H7 (cell line): ENCODE measurements around the gene TMEM106C. TPM values are rescaled to one million over a fixed set of nuclear protein-coding genes. Genes with fewer than 3 reads are reported as not detected.

Source experiments
- DNase-seq: peaks from one replicate; pipeline ENCODE4 v3.0.0; 2012
- H3K27me3 ChIP-seq: 2 replicates; pipeline ENCODE4 v1.6.0; 2011; ENCODE audit warnings: mild to moderate bottlenecking, low read length; ENCODE audit not compliant: control insufficient read depth, insufficient read depth
- H3K36me3 ChIP-seq: replicated peaks from 2 replicates; pipeline ENCODE4 v1.5.1; 2011; ENCODE audit warnings: low read length; ENCODE audit not compliant: control insufficient read depth, insufficient read depth
- H3K4me3 ChIP-seq: 2 replicates; pipeline ENCODE4 v1.5.1; 2011; ENCODE audit warnings: low read depth, mild to moderate bottlenecking, control low read depth, low read length, moderate library complexity; ENCODE audit not compliant: insufficient read depth
- total RNA-seq: library from RNA; depleted of rRNA; stranded (reverse); fragments of >200 nt; shearing (Covaris generic); gene quantifications from 2 replicates; pipeline ENCODE4 v1.2.3, GENCODE V29; 2014

Gene TMEM106C
- total RNA-seq, 1 experiment from 2014 or later: 13.4 TPM

GRCh38 chr12:48004053-48004941 lies 40.9 kb downstream of the TMEM106C start, which contains the start of gene COL2A1:
Gene COL2A1, minus strand, starts transcription at chr12:48004476. Its CDS starts 155 bp downstream, at chr12:48004321.
- peaks cover 98% of the 10 kb centered on the region for H3K27me3 ChIP-seq
- no peaks in the 10 kb centered on the region for H3K36me3 ChIP-seq
- peak; percentile 91 for DNase-seq
- H3K4me3 ChIP-seq: peak within 1 kb of the TSS; percentile 40

GRCh38 chr12:48005001-48005749 lies 41.8 kb downstream of the TMEM106C start:
- peak overlapping the region; percentile 40 for H3K4me3 ChIP-seq
- peaks cover 98% of the 10 kb centered on the region for H3K27me3 ChIP-seq
- DNase-seq: peak; percentile 80
- no peaks in the 10 kb centered on the region for H3K36me3 ChIP-seq

DNA sequence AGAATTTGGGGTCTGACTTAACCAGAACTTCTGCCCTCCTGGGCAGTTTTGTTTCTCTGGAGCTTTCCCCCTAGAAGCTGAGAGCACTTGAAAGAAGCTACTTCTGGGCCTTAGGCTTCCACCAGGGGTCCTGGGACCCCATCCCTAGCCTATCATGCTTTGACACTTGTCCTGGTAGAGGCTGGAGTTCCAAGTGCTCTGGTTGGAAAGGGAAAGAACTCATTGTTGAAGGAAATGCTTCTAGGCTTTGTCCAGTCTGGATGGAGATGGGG lies 42.3 kb downstream of the TMEM106C start:
- H3K4me3 ChIP-seq: no peak overlapping the region
- H3K36me3 ChIP-seq: no peaks in the 10 kb centered on the region
- DNase-seq: no peak
- H3K27me3 ChIP-seq: peaks cover 98% of the 10 kb centered on the region

GRCh38 chr12:48007206-48007605 lies 43.8 kb downstream of the TMEM106C start:
- peaks cover 98% of the 10 kb centered on the region for H3K27me3 ChIP-seq
- no peak for DNase-seq
- no peak overlapping the region for H3K4me3 ChIP-seq
- H3K36me3 ChIP-seq: no peaks in the 10 kb centered on the region

DNA sequence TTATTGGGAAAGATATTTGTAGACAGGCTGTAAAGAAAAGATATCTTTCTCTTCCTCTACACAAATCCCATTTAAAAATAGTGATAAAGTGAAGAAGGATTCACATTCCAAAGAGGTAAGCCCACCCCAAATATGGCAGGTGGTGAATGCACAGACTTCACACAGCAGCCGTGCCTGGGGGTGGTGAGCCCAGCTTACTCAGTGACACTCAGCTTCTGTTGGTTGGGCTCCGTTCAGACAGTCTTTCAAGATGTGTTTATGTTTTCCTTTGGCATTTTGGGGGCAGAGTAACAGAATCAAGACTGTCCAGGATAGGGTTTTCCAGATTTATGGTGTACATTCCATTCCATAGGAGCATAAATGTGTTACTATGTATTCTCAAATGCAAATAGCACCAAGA lies 45.0 kb downstream of the TMEM106C start:
- no peak overlapping the region for H3K4me3 ChIP-seq
- no peak for DNase-seq
- peaks cover 98% of the 10 kb centered on the region for H3K27me3 ChIP-seq
- no peaks in the 10 kb centered on the region for H3K36me3 ChIP-seq

- no peak for DNase-seq
- Histone ChIP-seq H3K36me3 (no peaks in the 10 kb centered on the region), H3K4me3 (no peak overlapping the region), H3K27me3 (peaks cover 98% of the 10 kb centered on the region)
Observed at GRCh38 chr12:48008950-48009349, 45.6 kb downstream of the TMEM106C start.

GRCh38 chr12:48009471-48009870 lies 46.1 kb downstream of the TMEM106C start:
- H3K36me3 ChIP-seq: no peaks in the 10 kb centered on the region
- no peak for DNase-seq
- H3K4me3 ChIP-seq: no peak overlapping the region
- H3K27me3 ChIP-seq: peaks cover 98% of the 10 kb centered on the region

DNA sequence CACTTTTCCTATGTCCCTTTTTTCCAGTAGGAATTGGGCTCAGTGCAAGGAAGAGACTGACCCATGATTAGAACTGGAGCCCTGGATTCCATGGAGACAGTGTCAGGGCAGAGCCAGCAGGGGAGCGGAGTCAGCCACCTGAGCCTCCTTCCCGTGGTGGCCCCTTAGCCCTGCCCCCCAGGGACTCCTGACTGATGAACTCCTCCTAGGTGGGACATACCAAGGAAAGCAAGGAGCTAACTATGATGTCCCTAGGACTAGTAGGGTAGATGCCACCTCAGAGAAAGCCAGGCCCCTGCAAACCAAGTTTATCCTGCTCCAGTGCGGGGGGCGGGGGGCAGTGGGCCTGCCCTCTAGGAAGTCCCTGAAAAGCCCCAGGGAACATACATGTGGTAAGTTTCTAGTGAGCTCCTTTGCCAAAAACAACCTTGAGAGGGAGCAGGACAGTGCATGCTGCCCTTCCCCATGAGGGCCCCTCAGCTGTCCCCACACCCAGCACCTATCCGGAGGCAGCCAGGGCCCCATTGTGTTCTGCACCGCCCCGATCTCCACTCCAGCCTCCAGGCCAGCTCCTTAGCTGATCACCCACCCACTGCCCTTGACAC lies 47.1 kb downstream of the TMEM106C start:
- no peak for DNase-seq
- H3K27me3 ChIP-seq: peaks cover 98% of the 10 kb centered on the region
- no peak overlapping the region for H3K4me3 ChIP-seq
- no peaks in the 10 kb centered on the region for H3K36me3 ChIP-seq

GRCh38 chr12:48012070-48012469 lies 48.7 kb downstream of the TMEM106C start:
- H3K27me3 ChIP-seq: peaks cover 97% of the 10 kb centered on the region
- DNase-seq: no peak
- no peak overlapping the region for H3K4me3 ChIP-seq
- H3K36me3 ChIP-seq: no peaks in the 10 kb centered on the region

GRCh38 chr12:48013287-48013686 lies 49.9 kb downstream of the TMEM106C start:
- Histone ChIP-seq H3K4me3 (no peak overlapping the region), H3K27me3 (peaks cover 97% of the 10 kb centered on the region), H3K36me3 (no peaks in the 10 kb centered on the region)
- no peak for DNase-seq

- H3K36me3 ChIP-seq: no peaks in the 10 kb centered on the region
- DNase-seq: no peak
- peaks cover 97% of the 10 kb centered on the region for H3K27me3 ChIP-seq
- no peak overlapping the region for H3K4me3 ChIP-seq
Observed at GRCh38 chr12:48015129-48015528, 51.7 kb downstream of the TMEM106C start.

DNA sequence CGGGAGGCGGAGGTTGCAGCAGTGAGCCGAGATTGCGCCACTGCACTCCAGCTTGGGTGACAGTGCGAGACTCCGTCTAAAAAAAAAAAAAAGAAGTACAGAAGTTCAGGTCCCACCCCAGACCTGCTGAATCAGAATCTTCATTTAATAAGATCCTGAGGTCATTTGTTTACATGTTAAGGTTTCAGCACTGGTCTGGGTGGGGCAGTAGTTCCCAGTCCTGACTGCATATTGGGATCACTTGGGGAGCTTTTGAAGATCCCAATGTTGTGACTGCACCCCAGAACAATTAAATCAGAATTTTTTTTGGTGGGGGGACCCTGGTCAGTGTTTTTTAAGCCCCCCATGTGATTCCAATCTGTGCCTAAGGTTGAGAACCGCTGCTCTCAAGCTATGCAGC lies 52.6 kb downstream of the TMEM106C start:
- Histone ChIP-seq H3K36me3 (no peaks in the 10 kb centered on the region), H3K4me3 (no peak overlapping the region), H3K27me3 (peaks cover 96% of the 10 kb centered on the region)
- no peak for DNase-seq

DNA sequence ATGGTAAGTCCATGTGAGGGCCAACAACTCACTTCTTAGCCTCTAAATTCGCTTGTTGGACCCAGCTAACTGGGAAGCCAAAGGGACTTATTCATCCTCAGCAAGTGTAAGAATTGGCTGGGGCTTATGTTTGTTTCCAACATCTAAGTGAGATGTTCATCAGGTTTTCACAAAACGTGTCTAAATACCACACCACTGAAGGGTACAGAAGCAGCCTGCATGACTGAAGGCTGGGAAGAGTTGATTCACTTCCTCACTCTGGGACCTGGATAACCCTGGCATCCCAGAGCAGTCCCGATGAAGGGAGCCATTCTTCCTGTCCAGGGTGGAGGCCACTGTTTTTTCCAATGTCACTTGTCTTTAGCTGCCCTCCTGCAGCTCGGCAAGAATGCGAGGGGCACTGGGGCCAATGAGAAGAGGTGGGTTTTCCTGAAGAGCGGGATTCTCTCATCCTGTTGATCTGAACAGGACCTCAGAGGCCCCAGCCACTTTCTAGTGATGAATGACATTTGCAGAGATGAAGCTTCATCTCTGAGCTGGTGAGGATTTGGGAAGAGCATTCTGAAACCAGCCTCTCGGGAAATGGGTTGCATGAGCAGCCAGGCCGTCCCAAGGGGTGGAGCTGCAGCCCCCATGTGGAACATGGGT lies 53.1 kb downstream of the TMEM106C start:
- DNase-seq: no peak
- Histone ChIP-seq H3K4me3 (no peak overlapping the region), H3K36me3 (no peaks in the 10 kb centered on the region), H3K27me3 (peaks cover 96% of the 10 kb centered on the region)

- Histone ChIP-seq H3K36me3 (no peaks in the 10 kb centered on the region), H3K27me3 (peaks cover 96% of the 10 kb centered on the region), H3K4me3 (no peak overlapping the region)
- DNase-seq: no peak
Observed at GRCh38 chr12:48017496-48017895, 54.1 kb downstream of the TMEM106C start.
